Stimulated activated CD8-positive, alpha-beta memory T cell treated with anti-CD3 and anti-CD28 coated beads, Interleukin-15, amount 100 ng/mL, for 48 hours (primary cell): ENCODE measurements around the gene NLGN1.

ENCODE experiments used
- DNase-seq, 2 donors: peaks; one replicate each; pipeline ENCODE4 v3.0.0-alpha.2; 2020; ENCODE audit warnings: low read depth in 2 of 2

NLGN1 gene

DNA sequence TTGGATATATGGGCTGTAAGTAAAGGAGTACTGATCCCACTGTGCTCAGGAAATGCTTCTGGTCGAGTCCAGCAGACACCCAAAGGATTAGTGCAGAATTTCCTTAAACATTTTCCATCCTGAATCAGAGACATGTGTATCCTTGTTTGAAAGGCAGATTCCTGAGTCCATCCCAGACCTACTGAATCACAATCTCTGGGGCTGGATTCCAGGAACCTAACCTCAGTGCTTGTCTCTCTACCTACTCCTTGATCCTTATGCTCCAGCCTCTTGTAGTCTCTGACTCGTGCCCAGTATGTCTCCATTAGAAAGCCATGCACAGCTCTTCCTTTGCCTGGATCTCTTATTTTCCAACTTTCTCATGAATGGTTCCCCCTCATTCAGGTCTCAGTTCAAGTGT lies 585.8 kb downstream of the NLGN1 start:
- no peak for DNase-seq

- DNase-seq: no peak
Measured at GRCh38 chr3:173986861-173987410, 589.4 kb downstream of the NLGN1 start.

DNA sequence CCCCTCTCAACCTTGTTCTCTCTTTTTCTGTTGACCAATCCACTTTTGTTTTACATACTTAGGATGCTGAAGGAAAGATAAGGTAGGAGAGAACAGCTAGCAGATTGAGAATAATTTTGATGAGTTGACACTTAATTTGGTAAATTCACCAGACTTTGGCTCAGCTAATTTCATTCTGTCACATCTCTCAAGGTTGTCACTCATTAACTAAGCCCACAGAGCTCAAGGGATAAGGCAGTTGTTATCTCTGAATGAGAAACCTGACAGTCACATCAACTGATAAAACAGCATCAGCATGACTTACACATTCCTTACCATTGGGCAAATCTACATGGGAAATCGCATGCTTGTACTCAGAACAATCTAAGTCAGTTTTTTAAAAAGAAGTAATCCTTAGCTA lies 591.4 kb downstream of the NLGN1 start:
- no peak for DNase-seq

DNA sequence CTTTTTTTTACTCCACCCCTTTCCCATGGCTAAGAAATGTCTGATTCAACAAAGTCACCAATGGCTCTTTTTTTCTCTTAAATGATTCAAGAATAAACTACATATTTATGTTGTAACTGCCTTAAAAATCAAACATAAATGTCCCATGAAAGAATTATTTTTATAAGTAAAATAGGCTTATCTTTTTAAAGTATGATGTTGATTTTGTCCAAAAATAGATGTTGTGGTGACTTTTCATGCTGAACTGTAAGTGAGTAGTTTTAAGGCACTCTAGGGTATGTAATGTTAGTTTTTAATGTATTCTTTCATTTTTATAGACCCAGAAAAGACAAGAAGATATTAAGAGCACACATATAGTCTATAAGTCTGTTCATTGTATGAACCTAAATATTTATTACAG lies 594.9 kb downstream of the NLGN1 start:
- no peak for DNase-seq

DNA sequence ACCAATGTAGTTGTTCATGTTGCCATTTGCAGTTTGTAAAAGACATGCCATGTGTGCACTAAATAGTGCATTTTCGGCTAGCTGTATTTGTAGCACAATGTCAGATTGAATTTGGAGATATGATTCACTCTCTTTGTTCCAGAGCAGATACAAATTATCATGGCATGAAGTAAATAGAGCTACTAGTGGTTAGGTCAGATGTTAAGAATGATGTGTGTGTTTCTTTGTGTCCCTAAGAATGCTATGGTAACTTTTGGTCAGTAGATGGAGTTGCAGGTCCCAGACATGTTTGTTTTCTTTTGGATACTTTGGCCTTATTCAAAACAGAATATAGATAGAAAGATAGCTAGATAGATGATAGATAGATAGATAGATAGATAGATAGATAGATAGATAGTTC lies 595.8 kb downstream of the NLGN1 start:
- DNase-seq: no peak

DNA sequence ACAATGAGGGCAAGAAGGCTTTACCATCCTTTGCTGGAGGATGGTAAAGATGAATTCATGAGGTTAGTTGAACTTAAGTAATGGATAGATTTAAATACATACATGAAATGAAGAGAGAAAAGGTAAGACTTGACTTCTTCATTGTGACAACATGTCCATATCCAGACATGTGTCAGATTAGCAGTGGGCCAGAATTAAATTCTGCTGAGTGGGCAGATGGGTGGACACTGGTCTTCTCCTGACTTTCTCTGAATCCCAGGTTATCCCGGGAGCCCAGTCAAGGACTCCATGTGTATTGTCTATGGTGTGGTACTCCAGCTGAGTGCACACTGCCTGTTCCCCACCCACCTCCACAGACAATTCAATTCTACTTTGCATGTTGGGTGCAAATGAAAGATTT lies 603.1 kb downstream of the NLGN1 start:
- no peak for DNase-seq

DNA sequence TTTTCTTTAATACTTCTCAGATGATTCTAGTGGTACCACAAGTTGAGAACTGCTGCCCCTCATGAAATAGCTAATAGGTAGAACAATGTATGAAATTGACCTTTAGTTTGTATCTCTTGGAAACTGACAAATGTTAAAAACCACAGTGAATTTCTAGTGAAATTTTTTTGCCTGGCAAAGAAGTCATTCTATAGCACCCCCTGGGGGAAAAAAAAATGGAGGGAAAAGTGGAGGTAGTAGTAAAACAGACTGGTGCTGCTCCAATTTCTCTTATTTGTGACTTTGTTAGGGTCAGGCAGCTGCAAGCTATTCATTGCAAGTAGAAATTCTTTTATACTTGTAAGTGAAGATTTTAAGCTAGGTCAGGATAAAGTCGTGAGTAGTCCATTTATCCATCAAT lies 605.0 kb downstream of the NLGN1 start:
- DNase-seq: no peak

GRCh38 chr3:174010907-174011306 lies 613.4 kb downstream of the NLGN1 start:
- DNase-seq: no peak

GRCh38 chr3:174016186-174016585 lies 618.6 kb downstream of the NLGN1 start:
- DNase-seq: no peak

- DNase-seq: no peak
Measured at GRCh38 chr3:174020156-174020555, 622.6 kb downstream of the NLGN1 start.

GRCh38 chr3:174023421-174023820 lies 625.9 kb downstream of the NLGN1 start:
- DNase-seq: no peak

- no peak for DNase-seq
Measured at GRCh38 chr3:174028673-174029072, 631.1 kb downstream of the NLGN1 start.

GRCh38 chr3:174035328-174035886 lies 637.9 kb downstream of the NLGN1 start:
- no peak for DNase-seq

GRCh38 chr3:174046311-174046710 lies 648.8 kb downstream of the NLGN1 start:
- no peak for DNase-seq

- DNase-seq: no peak
Measured at GRCh38 chr3:174049472-174049871, 651.9 kb downstream of the NLGN1 start.

- DNase-seq: no peak
Measured at GRCh38 chr3:174051191-174051590, 653.6 kb downstream of the NLGN1 start.

- no peak for DNase-seq
Measured at GRCh38 chr3:174058804-174059203, 661.3 kb downstream of the NLGN1 start.

GRCh38 chr3:174060431-174060830 lies 662.9 kb downstream of the NLGN1 start:
- DNase-seq: no peak

DNA sequence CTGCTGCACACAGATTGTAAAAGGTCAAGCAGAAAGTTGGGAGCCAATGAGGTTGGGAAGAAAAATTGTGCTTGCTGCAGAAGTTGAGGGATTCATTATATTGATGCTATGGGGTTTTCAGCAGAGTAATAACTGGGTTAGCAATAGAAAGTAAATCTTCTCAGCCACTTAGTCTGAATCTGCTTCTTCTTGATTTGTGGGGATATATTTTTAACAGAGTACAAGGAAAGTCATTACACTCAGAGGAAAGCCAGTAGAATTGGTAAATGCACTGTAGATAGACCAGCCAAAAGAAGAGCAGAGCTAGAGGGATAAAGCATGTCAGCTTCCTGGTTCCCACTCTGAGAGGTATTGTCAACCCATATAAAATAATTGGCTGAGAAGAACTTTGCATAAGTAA lies 663.6 kb downstream of the NLGN1 start:
- DNase-seq: no peak

DNA sequence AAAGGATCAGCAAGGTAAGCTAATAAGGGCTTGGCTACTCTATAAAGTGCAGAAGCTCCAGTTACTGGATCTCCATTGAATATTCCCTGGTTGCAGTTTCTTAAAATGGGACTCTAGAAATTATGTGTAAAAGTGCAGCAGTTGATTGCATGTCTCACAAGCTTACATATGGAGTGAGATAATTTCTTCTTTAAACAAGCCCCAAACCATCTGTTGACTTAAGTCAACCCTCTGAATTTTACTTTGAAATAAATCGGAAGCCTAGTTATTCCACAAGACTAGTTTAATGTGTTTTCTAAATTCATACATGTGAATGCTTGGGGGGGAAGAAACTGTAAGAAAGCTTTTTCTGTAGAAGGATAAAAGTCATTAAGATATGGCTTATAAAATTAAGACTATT lies 664.2 kb downstream of the NLGN1 start:
- no peak for DNase-seq

GRCh38 chr3:174062923-174063322 lies 665.4 kb downstream of the NLGN1 start:
- DNase-seq: no peak

DNA sequence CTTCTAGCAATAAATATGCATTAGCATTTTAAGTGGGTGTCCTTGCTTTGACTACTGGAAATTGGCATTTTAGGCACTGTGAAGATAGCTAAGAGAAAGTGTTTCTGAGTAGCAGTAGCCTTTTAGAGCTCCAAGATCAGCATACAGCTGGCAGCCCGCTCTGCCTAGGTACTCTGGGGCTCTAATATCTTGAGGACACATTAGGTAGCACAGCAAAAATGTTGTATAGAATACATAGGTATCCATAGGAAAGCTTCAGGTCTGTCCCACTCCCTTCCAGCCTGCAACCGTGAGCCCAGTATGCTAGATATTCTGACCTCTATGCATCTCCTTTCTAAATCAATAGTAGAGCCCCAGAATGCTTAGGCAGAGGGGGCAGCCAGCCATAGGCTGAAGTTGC lies 670.5 kb downstream of the NLGN1 start:
- no peak for DNase-seq

- DNase-seq: no peak
Measured at GRCh38 chr3:174072675-174073074, 675.1 kb downstream of the NLGN1 start.

DNA sequence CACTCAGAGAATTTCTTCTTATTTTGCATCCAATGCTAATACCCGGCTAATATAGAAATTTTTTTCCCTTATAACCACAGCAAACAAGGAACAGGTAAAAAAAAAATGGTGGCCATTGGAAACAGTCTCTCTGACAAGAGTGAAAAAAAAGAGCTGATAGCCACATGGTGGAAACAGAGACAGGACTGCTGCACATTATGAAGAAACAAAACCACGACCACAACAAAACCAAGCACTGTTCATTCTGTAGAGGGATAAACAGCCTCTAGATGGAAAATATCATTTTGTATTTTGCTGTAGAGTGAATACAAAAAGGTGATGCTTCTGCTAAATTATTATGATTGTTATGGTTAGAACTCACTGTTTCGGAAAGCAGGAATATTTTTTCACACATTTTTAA lies 686.2 kb downstream of the NLGN1 start:
- no peak for DNase-seq
